Embryonic facial prominence (tissue), 1 donor: Measurements from ENCODE around the gene COX6A1.
"Not testable (repeated sequence)": the region's sequence is repeated elsewhere in the genome, so short reads cannot be mapped to it uniquely, and the experiment has no call there.

Experiments
- DNase-seq: peaks from one replicate; pipeline ENCODE4 v3.0.0-alpha.2; 2016; ENCODE audit errors: extremely low spot score

The COX6A1 gene

DNA sequence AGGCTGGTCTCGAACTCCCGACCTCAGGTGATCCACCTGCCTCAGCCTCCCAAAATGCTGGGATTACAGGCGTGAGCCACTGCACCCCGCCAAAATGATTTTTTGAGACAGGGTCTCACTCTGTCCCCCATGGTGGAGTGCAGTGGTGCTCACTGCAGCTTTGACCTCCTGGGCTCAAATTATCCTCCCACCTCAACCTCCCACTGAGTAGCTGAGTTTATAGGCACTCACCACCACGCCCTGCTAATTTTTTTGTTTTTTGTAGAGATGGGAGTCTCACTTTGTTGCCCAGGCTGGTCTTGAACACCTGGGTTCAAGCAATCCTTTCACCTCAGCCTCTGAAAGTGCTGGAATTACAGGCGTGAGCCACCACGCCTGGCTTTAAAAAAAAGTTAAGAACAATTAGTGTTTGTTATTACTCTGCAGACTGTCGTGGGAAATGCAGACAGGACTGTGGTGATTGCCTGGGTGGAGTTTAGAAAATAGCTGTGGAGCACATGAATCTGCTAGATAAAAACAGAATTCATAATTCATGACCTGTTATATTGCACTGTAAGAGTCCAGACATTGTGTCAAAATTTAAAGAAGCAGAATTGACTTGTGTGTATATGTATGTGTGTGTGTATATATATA, 9.2 kb upstream of the COX6A1 start:
- no peak for DNase-seq

DNA sequence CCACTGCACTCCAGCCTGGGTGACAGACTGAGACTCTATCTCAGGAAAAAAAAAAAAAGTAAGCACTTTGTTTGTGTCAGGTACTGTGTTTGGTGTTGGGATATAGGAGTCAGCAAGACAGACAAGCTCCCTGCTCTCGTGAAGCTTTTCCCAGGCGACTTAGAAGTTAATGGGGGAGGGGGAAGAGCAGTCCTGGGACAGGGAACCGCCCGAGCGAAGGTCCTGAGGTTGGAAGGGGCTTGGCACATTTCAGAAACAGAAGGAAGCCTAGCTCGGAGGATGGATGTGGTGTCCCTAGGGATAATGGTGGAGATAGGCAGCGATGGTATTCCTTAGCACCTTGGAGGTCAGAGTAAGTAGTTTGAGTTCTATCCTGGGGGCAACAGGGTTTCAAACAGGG, 8.5 kb upstream of the COX6A1 start:
- no peak for DNase-seq

DNA sequence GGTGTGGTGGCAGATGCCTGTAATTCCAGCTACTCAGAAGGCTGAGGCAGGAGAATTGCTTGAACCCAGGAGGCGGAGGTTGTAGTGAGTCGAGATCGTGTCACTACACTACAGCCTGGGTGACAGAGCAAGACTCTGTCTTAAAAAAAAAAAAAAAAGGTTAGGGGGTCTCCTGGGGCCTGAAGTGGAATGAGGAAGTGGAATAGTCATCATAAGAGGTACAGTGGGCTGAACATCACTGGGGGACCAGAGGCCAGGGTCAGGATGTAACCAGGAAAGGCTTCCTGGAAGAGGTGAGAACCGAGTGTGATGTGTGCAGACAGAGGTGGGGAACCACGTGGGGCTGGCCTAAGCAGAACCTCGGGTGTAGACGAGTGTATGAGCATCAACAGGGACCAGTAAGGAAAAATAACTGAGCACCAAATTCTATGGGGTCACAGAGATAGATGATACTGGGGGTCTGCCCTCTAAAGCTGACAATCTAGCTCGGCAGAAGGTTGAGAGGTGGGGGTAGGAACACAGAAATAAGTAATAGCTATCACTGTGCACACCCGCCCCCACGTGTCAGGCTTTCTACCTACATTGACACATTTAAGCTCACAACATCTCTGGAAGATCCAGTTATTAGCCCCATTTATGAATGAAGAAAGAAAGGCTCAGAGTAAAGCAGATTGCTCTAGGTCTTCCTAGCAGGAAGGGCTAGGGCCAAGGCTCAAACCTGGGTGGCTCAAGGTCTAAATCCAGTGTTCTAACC, 5.0 kb upstream of the COX6A1 start:
- no peak for DNase-seq

DNA sequence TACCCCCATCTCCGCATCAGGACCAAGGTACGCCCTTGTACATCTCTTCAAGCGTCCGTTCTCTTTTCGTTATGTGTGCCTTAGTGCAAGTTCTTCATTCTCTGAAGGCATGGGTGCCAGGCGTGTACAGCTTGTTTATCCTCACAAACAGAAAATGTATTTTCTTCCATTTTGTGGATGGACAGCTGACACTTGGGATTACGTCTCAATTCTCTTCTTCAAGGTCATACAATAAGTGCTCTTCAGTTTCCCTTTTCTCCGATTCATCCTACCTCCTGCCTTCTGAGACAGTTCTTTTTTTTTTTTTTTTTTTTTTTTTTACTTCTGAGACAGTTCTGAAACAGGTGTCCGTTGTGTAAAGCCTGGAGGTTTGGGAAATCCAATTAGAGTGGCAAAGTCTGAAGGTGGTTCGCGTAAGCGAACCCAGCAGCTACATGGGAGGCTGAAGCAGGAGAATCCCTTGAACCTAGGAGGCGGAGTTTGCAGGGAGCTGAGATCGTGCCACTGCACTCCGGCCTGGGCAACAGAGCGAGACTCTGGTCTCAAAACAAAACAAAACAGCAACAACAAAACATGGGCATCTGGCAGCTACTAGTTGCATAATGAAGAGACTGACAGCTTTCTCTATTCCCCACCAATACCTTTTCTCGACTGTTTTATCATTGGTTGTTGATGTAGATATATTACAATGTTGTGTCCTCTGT, 734 bp downstream of the COX6A1 start:
- no peak for DNase-seq

DNA sequence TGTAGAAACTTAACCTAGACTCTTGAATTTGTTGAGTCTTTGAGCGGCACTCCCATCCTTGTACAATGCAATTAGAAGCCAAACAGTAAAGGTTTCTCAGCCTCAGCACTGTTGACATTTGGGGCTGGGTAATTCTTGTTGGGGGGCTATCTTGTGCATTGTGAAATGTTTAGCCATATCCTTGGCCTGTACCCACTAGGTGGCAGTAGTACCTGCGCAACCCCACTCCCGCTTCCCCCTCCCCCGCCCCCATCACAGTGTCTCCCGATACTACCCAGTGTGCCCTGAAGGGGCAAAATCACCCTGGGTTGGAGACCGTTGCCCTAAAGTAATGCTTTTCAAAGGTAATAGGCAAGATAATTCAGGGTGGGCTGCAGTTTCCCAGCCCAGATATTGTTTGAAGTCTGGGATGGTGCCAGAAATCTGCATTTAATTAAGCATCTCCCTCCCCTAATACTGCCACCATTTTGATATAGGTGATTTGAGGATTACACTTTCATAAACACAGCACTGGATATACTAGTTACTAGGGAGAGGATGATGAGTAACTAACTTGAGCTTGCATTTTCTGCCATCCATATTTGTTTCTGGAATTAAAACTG, 1.8 kb downstream of the COX6A1 start:
- DNase-seq, result peak; percentile 19

DNA sequence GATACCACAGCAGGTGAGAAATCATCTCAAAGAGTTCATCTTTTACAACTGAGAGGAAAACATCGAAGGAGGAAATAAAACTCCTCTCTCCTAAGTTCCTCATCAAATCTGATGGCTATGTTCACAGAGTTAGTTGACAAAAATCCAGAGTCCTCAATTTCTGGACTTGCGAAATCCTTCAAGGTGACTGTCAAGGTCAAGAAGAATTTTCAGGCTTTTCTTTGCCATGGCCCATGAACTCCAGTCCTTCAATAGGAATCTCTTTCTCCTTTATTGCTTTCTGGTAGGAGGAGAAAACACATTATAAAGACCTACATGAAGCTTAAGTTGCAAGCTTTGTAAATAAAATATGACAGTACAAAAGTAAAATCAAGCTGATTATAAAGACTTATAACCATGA, 6.8 kb downstream of the COX6A1 start:
- DNase-seq, result no peak

DNA sequence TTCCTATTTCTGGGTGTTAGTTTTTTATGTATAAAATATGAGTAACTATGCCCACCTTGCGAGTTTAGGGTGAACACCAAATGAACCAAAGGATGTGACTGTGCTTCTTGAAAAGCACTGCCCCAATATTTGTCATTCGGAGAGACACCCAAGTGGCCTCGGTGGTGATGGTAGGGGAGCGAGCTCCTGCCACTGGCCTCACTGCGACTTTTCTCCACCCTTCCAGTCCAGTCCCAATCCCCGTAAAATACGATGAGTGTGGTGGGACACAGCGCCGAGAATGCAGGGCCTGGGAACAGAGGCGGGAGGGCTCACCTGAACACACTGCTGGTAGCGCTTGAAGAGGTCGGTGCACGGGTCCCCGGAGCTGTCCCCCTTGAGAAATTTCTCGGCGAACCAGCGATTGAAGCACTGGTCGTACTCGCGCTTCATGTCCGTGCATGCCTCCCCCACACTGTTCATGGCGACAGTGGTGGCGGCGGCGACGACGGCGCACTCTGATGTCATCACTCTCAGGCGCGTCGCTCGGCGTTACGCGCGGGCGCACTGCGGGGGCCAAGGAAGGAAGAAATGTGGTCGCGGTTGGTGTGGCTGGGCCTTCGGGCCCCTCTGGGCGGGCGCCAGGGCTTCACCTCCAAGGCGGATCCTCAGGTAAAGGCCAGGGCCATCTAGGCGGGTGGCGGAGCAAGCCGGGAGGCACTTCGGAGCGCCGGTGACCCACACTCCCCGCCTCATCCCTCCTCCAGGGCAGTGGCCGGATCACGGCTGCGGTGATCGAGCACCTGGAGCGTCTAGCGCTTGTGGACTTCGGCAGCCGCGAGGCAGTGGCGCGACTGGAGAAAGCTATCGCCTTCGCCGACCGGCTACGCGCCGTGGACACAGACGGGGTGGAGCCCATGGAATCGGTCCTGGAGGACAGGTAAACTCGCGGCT, 8.3 kb downstream of the COX6A1 start, which contains the start of the genes GATC and TRIAP1:
Gene GATC, plus strand, starts transcription at position 534 of the 933 bp plus-strand sequence. Its CDS starts 37 bp downstream, at position 571.
Gene TRIAP1, minus strand, starts transcription at position 474 of the 933 bp plus-strand sequence. Its CDS starts 12 bp downstream, at position 462.
- peak; percentile 73 for DNase-seq

DNA sequence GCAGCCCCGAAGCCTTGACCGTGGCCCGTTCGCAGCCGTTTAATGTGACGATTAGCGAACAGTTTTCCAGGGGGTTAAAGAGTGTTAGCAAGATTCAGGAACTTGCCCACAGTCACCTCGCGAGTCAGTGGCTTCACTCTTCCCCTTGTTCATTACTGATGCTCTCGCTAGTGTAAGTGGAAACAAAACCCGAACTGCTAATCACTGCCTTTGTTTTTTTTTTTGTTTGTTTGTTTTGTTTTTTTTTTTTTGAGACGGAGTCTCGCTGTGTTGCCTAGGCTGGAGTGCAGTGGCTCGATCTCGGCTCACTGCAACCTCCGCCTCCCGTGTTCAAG, 8.9 kb downstream of the COX6A1 start:
- DNase-seq, result not testable (repeated sequence)

DNA sequence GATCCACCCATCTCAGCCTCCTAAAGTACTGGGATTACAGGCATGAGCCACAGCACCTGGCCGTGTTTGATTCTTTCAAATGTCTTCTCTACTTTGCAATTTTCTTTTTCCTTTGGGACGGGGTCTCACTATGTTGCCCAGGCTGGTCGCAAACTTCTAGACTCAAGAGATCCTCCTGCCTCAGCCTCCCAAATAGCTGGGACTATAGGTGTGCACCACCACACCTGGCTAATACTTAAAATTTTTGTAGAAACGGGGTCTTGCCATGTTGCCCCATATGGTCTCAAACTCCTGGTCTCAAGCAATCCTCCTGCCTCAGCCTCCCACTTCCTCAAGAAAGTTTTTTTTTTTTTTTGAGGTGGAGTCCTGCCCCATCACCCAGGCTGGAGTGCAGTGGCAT, 10.1 kb downstream of the COX6A1 start:
- no peak for DNase-seq

DNA sequence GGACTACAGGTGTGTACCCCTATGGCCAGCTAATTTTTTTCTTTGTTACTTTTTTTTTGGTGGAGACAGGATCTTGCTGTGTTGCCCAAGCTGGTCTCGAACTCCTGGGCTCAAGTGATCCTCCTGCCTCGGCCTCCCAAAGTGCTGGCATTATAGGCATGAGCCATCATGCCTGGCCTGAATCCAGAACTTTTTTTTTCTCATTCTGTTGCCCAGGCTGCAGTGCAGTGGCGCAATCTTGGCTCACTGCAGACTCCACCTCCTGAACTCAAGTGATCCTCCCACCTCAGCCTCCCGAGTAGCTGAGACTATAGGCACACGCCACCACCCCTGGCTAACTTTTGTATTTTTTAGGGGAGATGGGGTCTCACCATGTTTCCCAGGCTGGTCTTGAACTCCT, 14.6 kb downstream of the COX6A1 start:
- DNase-seq, result not testable (repeated sequence)

DNA sequence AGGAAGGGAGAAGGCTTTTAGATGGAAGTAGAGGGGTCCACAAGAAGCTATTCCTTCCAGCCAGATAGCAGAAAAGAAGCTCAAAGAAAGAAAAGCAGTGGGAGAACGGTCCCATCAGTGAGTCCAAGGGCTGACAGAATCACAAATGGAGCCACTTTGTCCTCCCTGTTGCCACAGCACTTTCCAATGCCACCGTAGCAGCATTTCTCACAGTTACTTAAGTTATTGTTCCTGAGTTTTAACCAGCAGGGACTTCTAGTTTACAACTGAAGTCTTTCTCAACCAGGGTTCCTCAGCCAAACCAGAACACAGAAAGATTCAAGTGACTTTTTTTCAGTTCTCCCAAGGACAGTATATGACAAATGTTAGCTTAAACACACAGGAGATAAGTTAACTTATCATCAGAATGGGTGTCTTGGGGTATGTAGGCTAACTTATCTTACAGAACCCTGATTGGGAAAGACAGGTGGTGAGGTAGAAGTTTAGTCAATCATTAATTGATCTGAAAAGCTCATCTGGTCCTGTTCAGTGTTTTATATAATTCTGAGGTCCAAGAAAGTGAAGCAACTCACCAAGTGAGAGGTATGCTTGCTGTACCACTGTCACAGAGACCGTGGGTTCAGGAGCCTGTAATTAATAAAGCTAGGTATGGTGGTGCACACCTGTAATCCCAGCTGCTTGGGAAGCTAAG, 15.3 kb downstream of the COX6A1 start:
- DNase-seq, result no peak

DNA sequence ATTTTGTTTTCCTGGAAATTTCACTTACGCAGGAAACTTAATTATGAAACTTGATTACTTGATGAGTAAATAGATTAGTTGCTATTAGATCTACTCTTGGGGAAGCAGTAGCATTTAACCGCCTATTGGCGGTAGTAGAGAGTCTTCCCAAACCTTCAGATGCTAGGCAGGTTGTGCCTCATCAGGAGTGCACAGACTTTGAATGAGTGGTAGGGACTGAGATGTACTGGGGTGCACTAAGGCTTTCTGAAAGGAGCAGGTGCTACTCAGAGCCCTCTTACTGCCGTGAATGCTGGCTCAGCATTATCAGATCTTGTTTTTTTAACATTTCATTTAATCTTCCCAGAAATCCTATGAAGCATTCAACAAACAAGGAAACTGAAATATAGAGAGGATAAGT, 16.1 kb downstream of the COX6A1 start:
- no peak for DNase-seq

DNA sequence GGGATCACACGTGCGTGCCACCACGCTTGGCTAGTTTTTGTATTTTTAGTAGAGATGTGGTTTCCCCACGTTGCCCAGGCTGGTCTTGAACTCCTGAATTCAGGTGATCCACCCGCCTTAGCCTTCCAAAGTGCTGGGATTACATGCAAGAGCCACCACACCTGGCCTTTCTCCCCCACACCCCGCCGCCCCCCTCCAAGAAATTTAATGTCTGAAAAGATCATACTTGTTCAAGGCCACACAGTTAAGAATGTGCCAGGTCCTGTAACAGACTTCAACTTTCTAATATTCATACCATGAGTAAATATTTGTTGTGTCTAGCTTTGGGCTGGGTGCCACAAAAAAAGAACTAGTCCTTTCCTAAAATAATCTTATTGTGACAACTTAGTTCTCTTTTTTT, 17.4 kb downstream of the COX6A1 start:
- no peak for DNase-seq

DNA sequence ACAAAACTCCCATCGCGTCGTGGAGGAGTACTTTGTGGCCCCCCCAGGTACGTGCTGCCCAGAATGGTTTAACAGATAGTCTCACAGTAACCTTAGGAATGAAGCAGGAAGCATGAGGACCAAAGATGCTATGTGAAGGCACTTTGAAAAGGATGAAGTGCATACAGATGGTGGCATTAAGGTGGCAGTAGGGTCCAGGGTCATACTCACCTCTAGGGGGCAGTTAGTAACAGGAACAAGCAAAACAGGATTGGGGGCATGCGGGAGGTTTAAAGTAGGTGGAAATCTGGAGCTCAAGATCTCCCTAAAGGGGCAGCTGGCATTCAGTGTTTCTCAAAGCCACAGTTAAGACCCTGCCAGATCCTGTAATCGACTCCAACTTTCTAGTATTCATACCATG, 19.2 kb downstream of the COX6A1 start:
- DNase-seq, result no peak

DNA sequence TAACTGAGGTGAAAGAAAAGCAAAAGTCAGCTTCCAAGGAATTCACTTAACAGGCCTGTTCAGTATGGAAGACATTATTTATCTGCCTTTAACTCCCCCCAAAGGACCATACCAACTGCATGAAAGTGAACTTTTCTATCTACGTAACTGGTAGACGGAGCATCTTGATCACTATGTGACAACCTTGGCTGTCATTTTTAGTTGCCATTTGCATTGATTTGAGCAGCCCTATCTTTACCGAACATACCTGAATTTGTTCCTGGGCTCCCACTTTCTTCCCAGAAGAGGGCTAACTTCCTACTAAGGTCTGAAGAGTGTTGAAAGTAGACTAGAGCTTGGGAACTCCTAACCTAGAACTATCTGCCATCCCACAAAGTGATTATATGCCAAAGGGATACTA, 22.2 kb downstream of the COX6A1 start:
- no peak for DNase-seq

DNA sequence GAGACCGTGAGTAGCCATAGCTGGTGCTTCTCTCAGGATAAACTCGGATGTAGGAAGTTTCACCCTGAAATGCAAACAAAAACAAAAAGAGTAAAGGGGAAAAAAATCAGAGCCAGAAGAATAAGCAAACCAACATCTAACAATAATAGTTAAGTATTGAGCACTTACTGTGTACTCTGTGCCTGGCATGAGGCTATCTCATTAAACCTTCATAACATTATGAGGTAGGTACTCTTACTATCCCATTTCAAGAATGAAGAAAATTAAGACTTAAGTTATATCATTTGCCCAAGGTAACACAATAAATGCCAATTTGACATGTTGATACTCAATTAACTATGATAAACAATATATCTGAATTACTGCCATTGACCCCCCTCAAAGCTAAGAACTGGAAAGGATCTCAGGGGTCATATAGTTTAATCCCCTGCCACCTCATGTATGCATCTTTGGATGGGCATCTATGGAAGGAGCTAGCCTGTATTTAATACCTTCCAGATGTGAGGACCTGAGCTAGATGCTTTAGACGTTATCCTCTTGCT, 24.3 kb downstream of the COX6A1 start:
- no peak for DNase-seq

DNA sequence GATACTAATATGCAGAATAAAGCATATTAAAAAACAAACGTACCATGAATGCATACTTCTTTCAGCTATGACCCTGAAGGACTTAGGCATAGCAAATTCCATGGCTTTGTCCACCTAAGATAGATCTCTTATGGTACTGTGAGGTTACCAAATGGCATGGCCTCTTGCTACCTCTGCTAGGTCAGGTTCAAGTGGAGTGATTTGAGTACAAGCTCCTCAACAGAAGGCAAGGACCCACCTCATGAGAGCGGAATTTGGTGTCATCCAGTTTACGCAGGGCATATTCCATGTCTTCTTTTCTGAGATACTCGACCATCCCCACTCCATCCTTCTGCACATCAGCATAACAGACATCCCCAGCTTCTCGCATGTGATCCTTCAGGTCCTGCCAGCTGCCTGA, 25.8 kb downstream of the COX6A1 start:
- no peak for DNase-seq

DNA sequence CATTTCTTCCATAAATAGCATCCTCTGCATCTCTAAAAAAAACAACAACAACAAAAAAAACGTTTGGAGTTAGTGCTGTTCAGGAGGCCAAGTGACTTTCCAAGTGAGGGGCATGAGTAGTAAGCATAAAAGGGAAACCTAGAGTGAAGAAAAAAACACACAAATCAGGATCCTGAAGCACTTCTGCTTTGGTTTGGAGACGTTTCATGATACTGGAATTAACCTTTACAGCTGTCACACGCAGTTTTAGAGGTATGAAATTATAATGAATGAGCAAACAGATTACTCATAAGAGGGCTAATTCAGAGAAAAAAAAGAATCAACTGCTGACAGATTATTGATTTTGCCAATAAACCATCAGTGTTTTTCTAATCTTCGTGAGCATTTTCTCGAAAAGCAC, 27.8 kb downstream of the COX6A1 start:
- no peak for DNase-seq

DNA sequence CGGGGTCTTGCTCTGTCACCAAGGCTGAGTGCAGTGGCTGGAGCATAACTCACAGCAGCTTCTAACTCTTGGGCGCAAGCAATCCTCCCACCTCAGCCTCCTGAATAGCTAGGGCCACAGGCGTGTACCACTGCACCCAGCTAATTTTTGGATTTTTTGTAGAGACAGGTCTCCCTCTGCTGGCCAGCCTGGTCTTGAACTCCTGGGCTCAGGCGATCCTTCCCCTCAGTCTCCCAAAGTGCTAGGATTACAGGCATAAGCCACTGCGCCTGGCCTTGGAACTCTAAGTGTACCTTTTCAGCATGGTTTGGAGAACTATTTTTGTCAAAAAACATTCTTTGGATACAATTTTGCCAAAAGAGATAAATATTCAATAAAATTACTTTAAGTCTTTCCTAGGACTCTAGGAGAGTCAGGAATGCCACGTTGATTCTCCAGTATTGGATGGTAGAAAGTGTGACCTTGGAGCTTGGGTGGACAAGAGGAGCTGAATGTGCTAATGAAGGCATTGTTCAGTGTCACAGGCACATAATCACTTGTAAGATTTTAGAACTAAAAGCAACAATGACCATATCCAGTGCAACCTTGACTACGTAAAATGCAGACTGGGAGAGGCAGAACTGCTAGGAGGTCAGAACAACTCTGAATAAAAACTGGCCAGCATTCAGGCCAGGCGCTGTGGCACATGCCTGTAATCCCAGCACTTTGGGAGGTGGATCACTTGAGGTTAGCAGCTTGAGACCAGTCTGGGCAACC, 28.8 kb downstream of the COX6A1 start:
- DNase-seq, result no peak

DNA sequence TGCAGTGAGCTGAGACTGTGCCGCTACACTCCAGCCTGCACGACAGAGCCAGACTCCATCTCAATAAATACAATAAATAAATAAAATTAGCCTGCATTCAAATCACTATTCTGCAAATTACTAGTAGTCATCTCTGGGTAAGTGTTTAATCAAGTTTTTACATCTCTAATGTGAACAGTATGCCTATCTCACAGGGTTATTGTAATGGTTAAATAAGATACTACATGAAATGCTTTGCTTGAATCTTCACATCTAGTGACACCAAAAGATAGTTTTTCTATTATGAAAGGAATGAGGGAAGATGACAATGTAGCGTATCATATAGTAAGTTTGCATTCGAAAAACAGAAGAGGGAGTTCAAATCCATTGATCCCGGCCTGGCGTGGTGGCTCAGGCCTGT, 29.5 kb downstream of the COX6A1 start:
- DNase-seq, result no peak
